Loucy (cell line): ENCODE results near the gene FBXO36.

ENCODE experiments used
- CTCF ChIP-seq: fragments of 200-600 bp; sonication (generic); conservative IDR thresholded peaks from 2 replicates; pipeline ENCODE4 v1.5.1; 2014; ENCODE audit warnings: mild to moderate bottlenecking, antibody characterized with exemption, low read length
- EZH2phosphoT487 ChIP-seq: fragments of 200-600 bp; IDR thresholded peaks from 2 replicates; pipeline ENCODE4 v1.6.1; 2018; ENCODE audit warnings: antibody characterized with exemption, mild to moderate bottlenecking, moderate library complexity, borderline replicate concordance

- no peak for TF ChIP-seq CTCF
- TF ChIP-seq EZH2phosphoT487, result no peak
Observed at GRCh38 chr2:229993236-229993635, 70.9 kb downstream of the FBXO36 start.
